ENCODE data around the gene GBX2. TPM values are rescaled to one million over a fixed set of nuclear protein-coding genes. Genes with fewer than 3 reads are reported as not detected.

Gene GBX2
- total RNA-seq, 4 donors from 2014 or later: not detected

GRCh38 chr2:236184701-236185100 is 16.5 kb upstream of the GBX2 start:
- no peak overlapping the region for H3K27ac ChIP-seq
- TF ChIP-seq CTCF (IDR thresholded peaks at IDR 0.05): no peak
- no peak for TF ChIP-seq POLR2A (IDR thresholded peaks at IDR 0.05)
- no peaks in the 10 kb centered on the region for H3K9me3 ChIP-seq
- H3K4me3 ChIP-seq (replicated peaks in 1 of 3): no peak overlapping the region
- peaks cover 12% of the 10 kb centered on the region for H3K27me3 ChIP-seq
- no peak for DNase-seq
- no peaks in the 10 kb centered on the region for H3K4me1 ChIP-seq
- intact Hi-C loops (cut with DNase I): loop anchor here (5.0 kb wide), 1 partner anchor 407 kb away; no protein-coding TSS in a partner anchor
- no peaks in the 10 kb centered on the region for H3K36me3 ChIP-seq
- WGBS, 2 donors: 100% methylated on average over 3 of the region's 4 CpGs

- 20 to 25% methylated on average over 9 of the region's 9 CpGs for WGBS, 2 donors
- Histone ChIP-seq H3K36me3 (no peaks in the 10 kb centered on the region), H3K27me3 (peaks cover 41% of the 10 kb centered on the region), H3K4me3 (replicated peaks in 1 of 3) (no peak overlapping the region), H3K4me1 (peaks cover 4 to 22% of the 10 kb centered on the region in 2 donors), H3K27ac (no peak overlapping the region), H3K9me3 (no peaks in the 10 kb centered on the region)
- DNase-seq: peak; percentile 55
- intact Hi-C loops (cut with DNase I): loop anchor here (5.0 kb wide), 1 partner anchor 404 kb away; no protein-coding TSS in a partner anchor
- TF ChIP-seq CTCF (IDR thresholded peaks at IDR 0.05): peak; percentile 14 to 62 (median 52)
- TF ChIP-seq POLR2A (IDR thresholded peaks at IDR 0.05): no peak
Measured at GRCh38 chr2:236180831-236181453, 12.8 kb upstream of the GBX2 start.

DNA sequence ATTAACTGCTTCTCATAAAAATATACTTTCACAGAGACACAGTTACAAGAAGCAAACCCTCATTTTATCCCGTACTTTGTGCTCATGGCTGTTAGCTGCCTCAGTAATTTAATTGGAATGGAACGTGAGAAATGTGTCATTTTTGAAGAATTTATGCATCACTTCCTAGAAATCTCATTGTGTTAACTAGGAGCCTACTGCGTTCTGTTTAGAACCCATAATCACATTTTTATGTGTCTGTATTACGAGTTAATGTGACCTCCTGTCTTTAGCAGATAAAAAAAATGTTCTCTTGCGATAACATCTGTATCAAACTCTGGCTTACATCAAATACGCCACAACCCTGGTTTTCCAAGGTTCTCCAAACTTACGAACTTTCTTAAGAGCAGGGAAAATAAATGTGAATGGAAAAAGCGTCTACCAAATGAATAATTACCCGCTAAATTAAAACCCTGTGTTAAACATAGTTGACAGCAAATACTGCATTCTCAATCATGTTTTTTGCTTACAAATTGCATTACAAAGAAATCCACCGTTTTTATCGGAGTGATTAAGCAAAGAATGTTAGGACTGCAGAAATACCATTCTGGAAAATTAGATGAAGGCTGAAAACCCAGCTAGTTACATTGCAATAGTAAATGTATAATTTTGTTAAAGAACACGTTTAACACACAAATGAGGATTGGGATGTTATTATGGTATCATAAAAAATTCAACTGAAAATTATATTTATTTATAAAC is 12.1 kb upstream of the GBX2 start:
- intact Hi-C loops (cut with DNase I): loop anchor here (5.0 kb wide), 1 partner anchor 403 kb away; no protein-coding TSS in a partner anchor
- Histone ChIP-seq H3K27ac (no peak overlapping the region), H3K4me3 (replicated peaks in 1 of 3) (no peak overlapping the region), H3K9me3 (no peaks in the 10 kb centered on the region), H3K4me1 (peaks cover 4 to 22% of the 10 kb centered on the region in 2 donors), H3K36me3 (no peaks in the 10 kb centered on the region), H3K27me3 (peaks cover 41% of the 10 kb centered on the region)
- no peak for DNase-seq
- 22 to 32% methylated on average over 12 of the region's 12 CpGs for WGBS, 2 donors
- no peak for TF ChIP-seq CTCF (IDR thresholded peaks at IDR 0.05)
- no peak for TF ChIP-seq POLR2A (IDR thresholded peaks at IDR 0.05)

DNA sequence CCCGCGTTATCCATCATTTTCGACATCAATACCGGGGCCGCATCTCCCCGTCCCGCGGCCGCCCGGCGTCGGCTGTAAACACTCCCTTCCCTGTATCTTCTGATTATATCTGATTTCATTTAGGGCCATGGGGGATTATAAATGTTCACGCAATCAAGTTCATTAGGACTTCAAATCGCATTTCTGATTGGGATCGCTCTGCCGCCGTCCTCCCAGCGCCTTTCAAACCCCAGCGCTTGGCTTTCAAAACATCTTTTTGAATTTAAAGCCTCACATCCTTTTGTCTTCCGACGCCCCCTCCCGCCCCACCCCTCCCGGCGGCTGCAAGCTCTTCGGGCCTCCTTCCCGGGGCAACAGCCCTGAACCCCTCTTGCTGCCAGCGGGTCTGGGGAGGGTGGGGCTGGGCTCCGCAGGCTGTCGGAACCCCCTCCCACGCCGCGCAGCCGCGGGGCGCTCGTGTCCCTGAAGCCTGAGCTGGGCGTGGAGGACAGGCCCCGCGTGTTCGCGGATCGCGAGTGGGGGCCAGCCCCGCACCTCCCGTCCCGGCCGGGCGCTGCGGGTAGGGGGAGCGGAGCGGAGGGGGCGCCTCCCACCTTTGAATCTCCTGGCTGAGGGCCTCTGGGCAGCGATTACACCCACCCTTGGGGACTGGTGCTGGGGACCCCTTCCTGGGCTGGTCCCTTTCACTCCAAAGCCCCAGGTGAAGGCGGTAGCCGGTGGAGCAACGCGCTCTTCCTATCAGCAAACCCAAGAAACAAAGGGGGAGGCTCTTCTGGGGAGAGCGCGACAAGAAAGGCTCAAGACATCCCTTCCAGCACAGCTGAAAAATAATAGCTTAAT is 11.3 kb upstream of the GBX2 start:
- TF ChIP-seq CTCF (IDR thresholded peaks at IDR 0.05) (no peak), POLR2A (IDR thresholded peaks at IDR 0.05) (no peak)
- intact Hi-C loops (cut with DNase I): loop anchor here (5.0 kb wide), 1 partner anchor 402 kb away; no protein-coding TSS in a partner anchor
- Histone ChIP-seq H3K27me3 (peaks cover 44% of the 10 kb centered on the region), H3K4me3 (replicated peaks in 1 of 3) (no peak overlapping the region), H3K9me3 (no peaks in the 10 kb centered on the region), H3K4me1 (peaks cover 4 to 22% of the 10 kb centered on the region in 2 donors), H3K27ac (no peak overlapping the region), H3K36me3 (no peaks in the 10 kb centered on the region)
- no peak for DNase-seq
- 6 to 7% methylated on average over 37 to 46 of the region's 59 CpGs for WGBS, 2 donors
